Left ventricle myocardium superior (tissue), 1 donor: ENCODE data around the gene BRICD5. TPM values are rescaled to one million over a fixed set of nuclear protein-coding genes. Genes with fewer than 3 reads are reported as not detected.

ENCODE experiments used
- ATAC-seq: fragments of 200-7000 bp; cut with Tn5 transposase; one replicate; pipeline ENCODE4 v1.9.1; 2020; ENCODE audit warnings: mild to moderate bottlenecking, moderate library complexity
- DNase-seq: peaks from one replicate; pipeline ENCODE4 v3.0.0-alpha.2; 2020
- intact Hi-C: fragments of 100-400 bp; cut with micrococcal nuclease; formaldehyde crosslinking; loops from one replicate; pipeline ENCODE4 v1.11.0; 2022
- total RNA-seq: library from RNA; stranded (reverse); fragmentation: NEBNext Ultra II Directional; extraction: Animal tissue kit (Norgen Biotek cat#: 25700); gene quantifications from one replicate; pipeline ENCODE4 v1.2.1, GENCODE V29; 2021
- donor health status: DM: no; HTN: yes; CAD: no; lungs with severe emphysema.

The BRICD5 gene
- total RNA-seq, 1 donor from 2014 or later: 10.0 TPM

GRCh38 chr16:2228161-2228824 is 17.6 kb upstream of the BRICD5 start:
- DNase-seq: peak; percentile 25
- intact Hi-C loops: no loop called here
- no peak for ATAC-seq

- no peak for DNase-seq
- no peak for ATAC-seq
- intact Hi-C loops: no loop called here
Measured at GRCh38 chr16:2226918-2227317, 16.3 kb upstream of the BRICD5 start.

- intact Hi-C loops: no loop called here
- DNase-seq (no peak), ATAC-seq (no peak)
Measured at GRCh38 chr16:2226245-2226793, 15.7 kb upstream of the BRICD5 start.

- intact Hi-C loops: no loop called here
- ATAC-seq (peak; percentile 53), DNase-seq (no peak)
Measured at GRCh38 chr16:2223942-2224486, 13.4 kb upstream of the BRICD5 start.

- intact Hi-C loops: no loop called here
Measured at GRCh38 chr16:2223221-2223941, 12.7 kb upstream of the BRICD5 start, which contains the start of gene E4F1. Gene E4F1, plus strand, starts transcription at chr16:2223591. Its CDS starts 23 bp downstream, at chr16:2223614.

GRCh38 chr16:2216330-2216729 is 5.7 kb upstream of the BRICD5 start:
- DNase-seq: no peak
- intact Hi-C loops: no loop called here
- no peak for ATAC-seq

More at GRCh38 chr16:2223221-2223941, 12.7 kb upstream of the BRICD5 start, which contains the start of gene E4F1:
- ATAC-seq: peak; percentile 99
- DNase-seq: peak; percentile 100

GRCh38 chr16:2214719-2214968 is 4.0 kb upstream of the BRICD5 start, which contains the start of gene PGP:
Gene PGP, minus strand, starts transcription at chr16:2214840. Its CDS starts 63 bp downstream, at chr16:2214777.
- intact Hi-C loops: no loop called here
- ATAC-seq (peak; percentile 84), DNase-seq (no peak)

- ATAC-seq: no peak
- DNase-seq: no peak
- intact Hi-C loops: no loop called here
Measured at GRCh38 chr16:2213817-2214718, 3.4 kb upstream of the BRICD5 start.

GRCh38 chr16:2212362-2213324 is 2.0 kb upstream of the BRICD5 start:
- peak; percentile 83 for DNase-seq
- peak; percentile 50 for ATAC-seq
- intact Hi-C loops: no loop called here

GRCh38 chr16:2211923-2212347 is 1.3 kb upstream of the BRICD5 start:
- intact Hi-C loops: no loop called here
- ATAC-seq: peak; percentile 0
- no peak for DNase-seq

GRCh38 chr16:2210009-2210332 is 692 bp downstream of the BRICD5 start:
- no peak for ATAC-seq
- DNase-seq: no peak
- intact Hi-C loops: no loop called here

- no peak for DNase-seq
- no peak for ATAC-seq
- intact Hi-C loops: no loop called here
Measured at GRCh38 chr16:2209258-2210008, 1.2 kb downstream of the BRICD5 start.

GRCh38 chr16:2208772-2209171 is 1.9 kb downstream of the BRICD5 start:
- intact Hi-C loops: no loop called here
- ATAC-seq (no peak), DNase-seq (no peak)

GRCh38 chr16:2208308-2208707 is 2.4 kb downstream of the BRICD5 start:
- intact Hi-C loops: no loop called here
- ATAC-seq (no peak), DNase-seq (no peak)

- no peak for ATAC-seq
- DNase-seq: no peak
- intact Hi-C loops: no loop called here
Measured at GRCh38 chr16:2207872-2208271, 2.8 kb downstream of the BRICD5 start.

GRCh38 chr16:2206780-2207433 is 3.8 kb downstream of the BRICD5 start:
- intact Hi-C loops: no loop called here
- ATAC-seq: no peak

GRCh38 chr16:2206420-2206779 is 4.3 kb downstream of the BRICD5 start:
- intact Hi-C loops: no loop called here
- DNase-seq (no peak), ATAC-seq (no peak)

More at GRCh38 chr16:2206780-2207433, 3.8 kb downstream of the BRICD5 start:
- no peak for DNase-seq
